Subcutaneous adipose tissue (tissue), 4 donors: ENCODE results near the gene MAMLD1. TPM values are rescaled to one million over a fixed set of nuclear protein-coding genes. Genes with fewer than 3 reads are reported as not detected.

Experiments
- CTCF ChIP-seq: fragments of 450-650 bp; IDR thresholded peaks from one replicate; pipeline ENCODE4 v1.5.1; 2016; ENCODE audit warnings: low read depth, mild to moderate bottlenecking, control low read depth, antibody characterized with exemption, moderate library complexity
- total RNA-seq, 4 donors: library from RNA; depleted of rRNA; stranded (reverse); fragments of >200 nt; gene quantifications; one replicate each; pipeline ENCODE4 v1.1.0, GENCODE V29; 2016

The MAMLD1 gene
- 10 to 100 TPM in 1 of 4 donors, 1 to 10 TPM in 3; 5.5 to 11.7 (median 8.5) TPM for total RNA-seq

- no peak for TF ChIP-seq CTCF
Observed at GRCh38 chrX:150362599-150363481, at the start of gene MAMLD1. TSS of gene MAMLD1 (plus strand) at chrX:150363317. CDS start at chrX:150445517, 82,200 bp downstream.

GRCh38 chrX:150313514-150313913 is 49.6 kb upstream of the MAMLD1 start:
- no peak for TF ChIP-seq CTCF

- TF ChIP-seq CTCF: no peak
Observed at GRCh38 chrX:150314186-150314585, 48.9 kb upstream of the MAMLD1 start.

GRCh38 chrX:150316564-150316963 is 46.6 kb upstream of the MAMLD1 start:
- TF ChIP-seq CTCF: no peak

- no peak for TF ChIP-seq CTCF
Observed at GRCh38 chrX:150323020-150323419, 40.1 kb upstream of the MAMLD1 start.

GRCh38 chrX:150324035-150324728 is 38.9 kb upstream of the MAMLD1 start:
- no peak for TF ChIP-seq CTCF

- TF ChIP-seq CTCF: no peak
Observed at GRCh38 chrX:150324919-150325318, 38.2 kb upstream of the MAMLD1 start.
